Measurements from ENCODE around the gene ADGRD2.

The ADGRD2 gene

GRCh38 chr9:124495126-124496074 is 45.1 kb downstream of the ADGRD2 start:
- in situ Hi-C loops (cut with MboI; ENCODE audit: low sequenced_read_pairs): no loop called here

GRCh38 chr9:124496075-124496449 is 45.8 kb downstream of the ADGRD2 start:
- in situ Hi-C loops (cut with MboI; ENCODE audit: low sequenced_read_pairs): no loop called here

- in situ Hi-C loops (cut with MboI; ENCODE audit: low sequenced_read_pairs): no loop called here
Measured at GRCh38 chr9:124496463-124496862, 46.2 kb downstream of the ADGRD2 start.

- in situ Hi-C loops (cut with MboI; ENCODE audit: low sequenced_read_pairs): no loop called here
Measured at GRCh38 chr9:124497441-124497840, 47.2 kb downstream of the ADGRD2 start.

GRCh38 chr9:124498040-124498439 is 47.8 kb downstream of the ADGRD2 start:
- in situ Hi-C loops (cut with MboI; ENCODE audit: low sequenced_read_pairs): no loop called here

- in situ Hi-C loops (cut with MboI; ENCODE audit: low sequenced_read_pairs): no loop called here
Measured at GRCh38 chr9:124498499-124499146, 48.4 kb downstream of the ADGRD2 start.

GRCh38 chr9:124499216-124499615 is 49.0 kb downstream of the ADGRD2 start:
- in situ Hi-C loops (cut with MboI; ENCODE audit: low sequenced_read_pairs): no loop called here

- in situ Hi-C loops (cut with MboI; ENCODE audit: low sequenced_read_pairs): no loop called here
Measured at GRCh38 chr9:124500028-124500795, 50.0 kb downstream of the ADGRD2 start.

GRCh38 chr9:124500796-124501611 is 50.8 kb downstream of the ADGRD2 start:
- in situ Hi-C loops (cut with MboI; ENCODE audit: low sequenced_read_pairs): no loop called here

- in situ Hi-C loops (cut with MboI; ENCODE audit: low sequenced_read_pairs): no loop called here
Measured at GRCh38 chr9:124501771-124502320, 51.6 kb downstream of the ADGRD2 start.

GRCh38 chr9:124502711-124503702 is 52.8 kb downstream of the ADGRD2 start:
- in situ Hi-C loops (cut with MboI; ENCODE audit: low sequenced_read_pairs): no loop called here

GRCh38 chr9:124503713-124504529 is 53.7 kb downstream of the ADGRD2 start:
- in situ Hi-C loops (cut with MboI; ENCODE audit: low sequenced_read_pairs): no loop called here

- in situ Hi-C loops (cut with MboI; ENCODE audit: low sequenced_read_pairs): no loop called here
Measured at GRCh38 chr9:124504530-124505005, 54.3 kb downstream of the ADGRD2 start.

GRCh38 chr9:124505006-124505900 is 55.0 kb downstream of the ADGRD2 start:
- in situ Hi-C loops (cut with MboI; ENCODE audit: low sequenced_read_pairs): no loop called here

- in situ Hi-C loops (cut with MboI; ENCODE audit: low sequenced_read_pairs): no loop called here
Measured at GRCh38 chr9:124505901-124506346, 55.7 kb downstream of the ADGRD2 start.

- in situ Hi-C loops (cut with MboI; ENCODE audit: low sequenced_read_pairs): no loop called here
Measured at GRCh38 chr9:124506433-124506832, 56.2 kb downstream of the ADGRD2 start.
